Left lung (tissue), 10 donors: ENCODE data around the gene MAP4K1. TPM values are rescaled to one million over a fixed set of nuclear protein-coding genes. Genes with fewer than 3 reads are reported as not detected.
A peak's percentile ranks its signal among the peaks of the same experiment; 100 is the strongest.
"Not testable (repeated sequence)": the region's sequence is repeated elsewhere in the genome, so short reads cannot be mapped to it uniquely, and the experiment has no call there.

ENCODE experiments used
- ATAC-seq: fragments of 200-7000 bp; cut with Tn5 transposase; one replicate; pipeline ENCODE4 v1.9.1; 2020; ENCODE audit warnings: moderate library complexity
- DNase-seq, 4 donors: peaks; one replicate each; pipeline ENCODE4 v3.0.0-alpha.2; 2013 to 2020
- H3K27ac ChIP-seq, 2 donors: fragments of 200-600 bp; sonication (generic) in 1 of 2; one replicate each; pipeline versions ENCODE4 v1.5.0 to v1.8.0; 2020 to 2021
- H3K27me3 ChIP-seq, 2 donors: fragments of 200-600 bp; sonication (generic) in 1 of 2; one replicate each; pipeline versions ENCODE4 v1.5.0 to v1.8.0; 2020 to 2021
- H3K36me3 ChIP-seq, 2 donors: fragments of 200-600 bp; sonication (generic) in 1 of 2; one replicate each; pipeline versions ENCODE4 v1.5.0 to v1.8.0; 2020 to 2021
- H3K4me1 ChIP-seq, 2 donors: fragments of 200-600 bp; one replicate each; pipeline ENCODE4 v1.8.0; 2021
- H3K4me3 ChIP-seq, 2 donors: fragments of 200-600 bp; sonication (generic) in 1 of 2; one replicate each; pipeline versions ENCODE4 v1.5.0 to v1.8.0; 2020 to 2021; ENCODE audit warnings: mild to moderate bottlenecking in 1 of 2
- H3K9me3 ChIP-seq, 2 donors: fragments of 200-600 bp; sonication (generic) in 1 of 2; one replicate each; pipeline versions ENCODE4 v1.5.0 to v1.8.0; 2020 to 2021
- intact Hi-C, 2 donors: fragments of 100-400 bp; cut with DNase I; formaldehyde crosslinking; loops; one replicate each; pipeline versions ENCODE4 v1.11.2 to v1.14.2; 2022
- polyA plus RNA-seq, 6 donors: library from polyadenylated mRNA; unstranded; fragments of 120-200 nt; gene quantifications; one replicate each; pipeline ENCODE4 v1.2.1, GENCODE V29; 2013; ENCODE audit not compliant: insufficient read length in 6 of 6
- total RNA-seq, 2 donors: library from RNA; stranded (reverse); fragmentation: NEBNext Ultra II Directional; extraction: Animal tissue kit (Norgen Biotek cat#: 25700); gene quantifications; one replicate each; pipeline ENCODE4 v1.2.1, GENCODE V29; 2021
- TF ChIP-seq, protein P1 (sequence below), 2 donors: fragments of 200-600 bp; sonication (generic) in 1 of 2; IDR thresholded peaks; one replicate each; pipeline versions ENCODE4 v1.5.0 to v1.8.0; 2021; ENCODE audit warnings: antibody characterized with exemption in 2 of 2
- donor health status: DM: no; HTN: yes; CAD: no.
- donor health status: DM: no; HTN: no; CAD: no.

MAP4K1 gene
- total and polyA plus RNA-seq, 8 donors: 3.1 to 10.7 (median 4.4) TPM

DNA sequence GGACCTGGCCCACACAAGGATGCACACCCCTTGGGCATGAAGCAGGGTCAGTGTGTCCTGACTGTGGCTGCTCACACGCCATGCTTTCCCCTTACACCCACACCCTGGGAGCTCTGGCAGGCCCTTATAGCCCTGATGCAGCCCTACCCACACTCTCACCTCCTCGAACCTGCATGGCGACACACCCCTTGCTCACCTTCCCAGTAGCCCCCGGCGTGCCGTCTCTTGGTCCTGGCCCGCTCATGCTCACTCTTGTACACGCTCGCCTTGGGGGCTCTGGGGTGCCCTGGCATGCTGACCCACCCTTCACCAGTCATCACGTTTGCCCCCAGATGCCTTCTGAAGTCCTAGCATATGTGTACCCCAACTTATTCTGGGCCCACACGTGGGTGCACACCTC, 56.1 kb downstream of the MAP4K1 start:
- ATAC-seq (no peak), DNase-seq (no peak)
- Histone ChIP-seq H3K4me3 (no peak overlapping the region), H3K4me1 (peaks cover 0 to 6% of the 10 kb centered on the region in 2 donors), H3K27me3 (peaks cover 6 to 52% of the 10 kb centered on the region in 2 donors), H3K36me3 (no peaks in the 10 kb centered on the region), H3K9me3 (no peaks in the 10 kb centered on the region), H3K27ac (no peak overlapping the region)
- TF ChIP-seq, protein P1, sequence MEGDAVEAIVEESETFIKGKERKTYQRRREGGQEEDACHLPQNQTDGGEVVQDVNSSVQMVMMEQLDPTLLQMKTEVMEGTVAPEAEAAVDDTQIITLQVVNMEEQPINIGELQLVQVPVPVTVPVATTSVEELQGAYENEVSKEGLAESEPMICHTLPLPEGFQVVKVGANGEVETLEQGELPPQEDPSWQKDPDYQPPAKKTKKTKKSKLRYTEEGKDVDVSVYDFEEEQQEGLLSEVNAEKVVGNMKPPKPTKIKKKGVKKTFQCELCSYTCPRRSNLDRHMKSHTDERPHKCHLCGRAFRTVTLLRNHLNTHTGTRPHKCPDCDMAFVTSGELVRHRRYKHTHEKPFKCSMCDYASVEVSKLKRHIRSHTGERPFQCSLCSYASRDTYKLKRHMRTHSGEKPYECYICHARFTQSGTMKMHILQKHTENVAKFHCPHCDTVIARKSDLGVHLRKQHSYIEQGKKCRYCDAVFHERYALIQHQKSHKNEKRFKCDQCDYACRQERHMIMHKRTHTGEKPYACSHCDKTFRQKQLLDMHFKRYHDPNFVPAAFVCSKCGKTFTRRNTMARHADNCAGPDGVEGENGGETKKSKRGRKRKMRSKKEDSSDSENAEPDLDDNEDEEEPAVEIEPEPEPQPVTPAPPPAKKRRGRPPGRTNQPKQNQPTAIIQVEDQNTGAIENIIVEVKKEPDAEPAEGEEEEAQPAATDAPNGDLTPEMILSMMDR (IDR thresholded peaks at IDR 0.05): no peak
- intact Hi-C loops: no loop called here

DNA sequence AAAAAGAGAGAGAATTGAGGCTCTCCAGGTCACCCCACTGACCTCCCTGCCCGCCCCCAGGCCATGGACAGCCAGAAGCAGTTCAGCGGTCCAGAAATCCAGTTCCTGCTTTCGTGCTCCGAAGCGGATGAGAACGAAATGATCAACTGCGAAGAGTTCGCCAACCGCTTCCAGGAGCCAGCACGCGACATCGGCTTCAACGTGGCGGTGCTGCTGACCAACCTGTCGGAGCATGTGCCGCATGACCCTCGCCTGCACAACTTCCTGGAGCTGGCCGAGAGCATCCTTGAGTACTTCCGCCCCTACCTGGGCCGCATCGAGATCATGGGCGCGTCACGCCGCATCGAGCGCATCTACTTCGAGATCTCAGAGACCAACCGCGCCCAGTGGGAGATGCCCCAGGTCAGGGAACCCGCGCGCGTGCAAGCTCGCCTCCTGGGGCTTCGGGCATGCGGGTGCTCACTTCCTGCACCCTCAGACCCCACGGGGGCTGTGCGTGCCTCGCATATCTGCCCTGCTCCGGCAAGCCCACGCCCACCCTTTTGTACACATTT, 56.6 kb downstream of the MAP4K1 start:
- TF ChIP-seq, protein P1 (IDR thresholded peaks at IDR 0.05): no peak
- no peak overlapping the region for H3K4me3 ChIP-seq
- H3K36me3 ChIP-seq: no peaks in the 10 kb centered on the region
- H3K9me3 ChIP-seq: no peaks in the 10 kb centered on the region
- peaks cover 6 to 47% of the 10 kb centered on the region in 2 donors for H3K27me3 ChIP-seq
- intact Hi-C loops: no loop called here
- peaks cover 0 to 6% of the 10 kb centered on the region in 2 donors for H3K4me1 ChIP-seq
- no peak overlapping the region for H3K27ac ChIP-seq
- DNase-seq (no peak), ATAC-seq (no peak)

DNA sequence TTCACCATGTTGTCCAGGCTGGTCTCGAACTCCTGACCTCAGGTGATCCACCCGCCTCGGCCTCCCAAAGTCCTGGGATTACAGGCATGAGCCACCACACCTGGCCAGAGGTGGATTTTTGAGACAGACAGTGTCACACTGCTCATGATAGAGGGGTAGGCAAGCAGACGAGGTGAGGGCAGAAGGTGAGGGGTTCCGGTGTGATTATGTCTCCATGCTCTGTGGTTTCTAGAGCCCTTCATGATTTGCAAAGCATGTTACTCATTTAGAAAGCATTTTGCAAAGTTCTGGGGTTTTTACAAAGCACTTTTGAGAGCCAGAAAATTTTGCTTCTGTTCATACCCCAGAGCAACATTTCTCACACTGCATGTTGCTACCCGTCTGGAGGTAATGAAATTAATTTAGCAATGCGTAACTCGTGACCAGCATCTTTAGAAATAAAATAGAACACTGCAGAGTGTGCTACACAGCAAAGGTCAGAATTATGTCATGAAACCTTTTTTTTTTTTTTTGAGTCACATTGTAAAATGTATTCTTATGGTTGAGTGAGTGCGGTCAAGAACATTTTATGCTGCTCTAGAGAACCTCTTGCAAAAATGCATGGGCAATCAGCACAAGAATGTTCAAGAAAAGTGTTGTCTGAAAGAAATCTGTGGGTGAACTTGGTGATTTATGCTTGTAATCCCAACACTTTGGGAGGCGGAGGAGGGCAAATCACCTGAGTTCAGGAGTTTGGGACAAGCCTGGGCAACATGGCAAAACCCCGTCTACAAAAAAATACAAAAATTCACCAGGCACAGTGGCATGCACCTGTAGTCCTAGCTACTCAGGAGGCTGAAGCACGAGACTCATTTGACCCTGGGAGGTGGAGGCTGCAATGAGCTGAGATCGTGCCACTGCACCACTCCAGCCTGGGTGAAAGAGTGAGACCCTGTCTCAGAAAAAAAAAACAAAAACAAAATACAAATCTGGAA, 58.0 kb downstream of the MAP4K1 start:
- Histone ChIP-seq H3K9me3 (no peaks in the 10 kb centered on the region), H3K27me3 (peaks cover 5 to 34% of the 10 kb centered on the region in 2 donors), H3K27ac (peak overlapping the region in 1 of 2 donors; percentile 37), H3K4me3 (no peak overlapping the region), H3K4me1 (peaks cover 0 to 4% of the 10 kb centered on the region in 2 donors), H3K36me3 (no peaks in the 10 kb centered on the region)
- ATAC-seq (peak; percentile 47), DNase-seq (no peak)
- intact Hi-C loops: no loop called here
- TF ChIP-seq, protein P1 (IDR thresholded peaks at IDR 0.05): no peak

GRCh38 chr19:38558933-38559332, 58.8 kb downstream of the MAP4K1 start:
- H3K4me1 ChIP-seq, H3K36me3 ChIP-seq, H3K4me3 ChIP-seq, intact Hi-C loops, H3K27ac ChIP-seq, H3K9me3 ChIP-seq, ATAC-seq: not testable (repeated sequence)
- DNase-seq: peak in 1 of 4 donors; percentile 7
- peaks cover 0 to 26% of the 10 kb centered on the region in 2 donors for H3K27me3 ChIP-seq

GRCh38 chr19:38557205-38557799, 60.5 kb downstream of the MAP4K1 start:
- Histone ChIP-seq H3K36me3 (no peaks in the 10 kb centered on the region), H3K4me1 (no peaks in the 10 kb centered on the region), H3K27me3 (peaks cover 0 to 11% of the 10 kb centered on the region in 2 donors), H3K27ac (no peak overlapping the region), H3K9me3 (no peaks in the 10 kb centered on the region), H3K4me3 (no peak overlapping the region)
- ATAC-seq: peak; percentile 73
- intact Hi-C loops: no loop called here
- DNase-seq: peak in 2 of 4 donors; percentile 41 to 53
- TF ChIP-seq, protein P1 (IDR thresholded peaks at IDR 0.05): no peak
